ACHN (cell line): ENCODE measurements around the gene SMIM30.
A peak's percentile ranks its signal among the peaks of the same experiment; 100 is the strongest.
"Not testable (repeated sequence)": the region's sequence is repeated elsewhere in the genome, so short reads cannot be mapped to it uniquely, and the experiment has no call there.

Source experiments
- DNase-seq: peaks from one replicate; pipeline ENCODE4 v3.0.0-alpha.2; 2015
- in situ Hi-C: cut with HindIII; loops from 2 replicates; pipeline ENCODE4 v1.10.0; 2017; ENCODE audit warnings: low sequenced_read_pairs, low pct_ligation_motif_present, low pct_unique_long_range_greater_than_20kb

SMIM30 gene, protein sequence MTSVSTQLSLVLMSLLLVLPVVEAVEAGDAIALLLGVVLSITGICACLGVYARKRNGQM

GRCh38 chr7:113118074-113118959 is at the start of gene SMIM30:
TSS of gene SMIM30 (minus strand) at chr7:113118554. CDS start at chr7:113117578, 976 bp downstream.
- in situ Hi-C loops = no loop called here
- peak; percentile 97 for DNase-seq

DNA sequence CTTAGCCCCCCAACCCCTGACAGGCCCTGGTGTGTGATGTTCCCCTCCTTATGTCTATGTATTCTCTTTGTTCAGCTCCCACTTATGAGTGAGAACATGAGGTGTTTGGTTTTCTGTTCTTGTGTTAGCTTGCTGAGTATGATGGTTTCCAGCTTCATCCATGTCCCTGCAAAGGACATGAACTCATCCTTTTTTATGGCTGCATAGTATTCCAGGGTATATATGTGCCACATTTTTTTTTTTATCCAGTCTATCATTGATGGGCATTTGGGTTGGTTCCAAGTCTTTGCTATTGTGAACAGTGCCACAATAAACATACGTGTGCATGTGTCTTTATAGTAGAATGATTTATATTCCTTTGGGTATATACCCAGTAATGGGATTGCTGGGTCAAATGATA is 47.8 kb upstream of the SMIM30 start:
- in situ Hi-C loops, DNase-seq: not testable (repeated sequence)

GRCh38 chr7:113161050-113161449 is 42.7 kb upstream of the SMIM30 start:
- no peak for DNase-seq
- in situ Hi-C loops = no loop called here

DNA sequence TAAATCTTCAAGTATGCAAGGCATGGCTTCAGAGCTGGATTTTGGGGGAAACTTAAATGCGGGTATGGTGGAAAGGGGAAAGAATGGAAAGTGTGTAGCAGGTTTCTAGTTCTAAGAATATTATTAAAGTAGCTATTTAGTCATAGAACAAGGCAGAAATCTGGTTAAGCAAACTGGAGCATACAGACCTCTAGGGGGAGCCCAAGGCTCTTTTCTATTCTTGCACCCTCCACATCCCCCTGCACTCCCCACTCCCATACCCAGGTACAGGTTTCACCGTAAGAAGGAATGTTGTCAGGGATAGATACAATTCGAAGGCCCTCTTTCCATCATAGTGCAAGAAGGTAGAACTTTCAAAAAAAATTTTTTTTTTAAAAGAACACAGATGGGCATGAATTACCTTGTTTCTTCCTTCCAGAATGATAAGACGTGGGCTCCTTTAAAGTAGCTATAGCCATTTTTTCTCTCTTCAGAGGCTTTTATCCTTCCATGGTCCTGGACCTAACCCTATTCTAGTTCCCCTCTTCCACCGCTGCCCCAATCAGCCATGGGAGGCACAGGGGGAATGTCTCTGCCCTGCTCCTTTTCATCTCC is 41.5 kb upstream of the SMIM30 start:
- peak; percentile 66 for DNase-seq
- in situ Hi-C loops = no loop called here

- in situ Hi-C loops = no loop called here
- DNase-seq = no peak
Measured at GRCh38 chr7:113158756-113159155, 40.4 kb upstream of the SMIM30 start.

GRCh38 chr7:113154117-113154516 is 35.8 kb upstream of the SMIM30 start:
- in situ Hi-C loops = no loop called here
- DNase-seq = no peak

- DNase-seq = no peak
- in situ Hi-C loops = no loop called here
Measured at GRCh38 chr7:113144817-113145216, 26.5 kb upstream of the SMIM30 start.

GRCh38 chr7:113143486-113144257 is 25.3 kb upstream of the SMIM30 start:
- DNase-seq = no peak
- in situ Hi-C loops = no loop called here

DNA sequence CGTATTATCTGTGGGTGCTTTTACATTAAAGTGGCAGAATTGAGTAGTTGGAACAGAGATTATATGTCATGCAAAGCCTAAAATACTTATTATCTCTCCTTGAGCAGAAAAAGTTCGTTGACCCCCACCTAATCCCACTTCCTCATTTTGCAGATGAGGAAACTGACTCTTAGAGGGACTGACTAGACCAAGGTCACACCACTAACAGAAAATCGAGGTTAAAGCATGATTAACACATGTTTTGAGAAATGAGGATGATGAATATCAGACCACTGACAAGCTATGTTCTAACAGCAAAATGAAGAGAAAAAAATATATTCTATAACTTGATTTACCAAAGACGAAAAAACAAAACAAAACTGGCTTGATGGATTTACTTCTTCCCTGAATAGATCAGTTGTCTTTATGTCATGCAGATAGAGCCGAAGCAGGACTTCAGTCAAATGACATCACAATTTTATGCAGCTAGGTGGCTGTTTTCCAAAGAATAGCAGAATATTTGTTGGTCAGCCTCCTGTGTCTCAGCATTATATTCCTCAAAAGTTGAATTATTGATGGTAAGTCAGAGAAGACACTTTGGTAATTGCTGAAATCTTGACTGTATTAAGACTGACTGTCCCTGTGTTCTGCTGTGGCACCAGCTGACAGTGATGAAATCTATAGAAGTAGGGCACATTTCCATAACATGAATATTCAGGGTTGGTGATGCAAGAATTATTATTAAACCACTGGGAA is 24.2 kb upstream of the SMIM30 start:
- DNase-seq = no peak
- in situ Hi-C loops = no loop called here

DNA sequence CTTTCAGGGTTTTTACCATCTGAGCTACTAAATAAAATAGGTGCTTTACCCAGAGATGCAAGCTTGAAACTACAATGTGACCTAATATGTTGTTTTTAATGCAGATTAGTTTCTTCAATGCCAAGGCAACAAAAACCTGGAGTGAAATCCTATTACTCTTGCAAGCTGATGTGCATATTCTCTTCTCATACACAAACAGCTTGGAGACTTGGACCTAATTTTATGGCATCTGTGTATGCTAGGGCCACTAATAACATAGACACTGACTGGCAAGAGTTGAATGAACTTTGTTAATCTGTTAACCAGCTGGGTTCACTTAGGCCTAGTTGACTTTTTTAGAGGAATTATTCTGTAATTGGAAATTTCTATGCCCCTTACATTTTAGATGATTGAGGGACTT is 23.4 kb upstream of the SMIM30 start:
- in situ Hi-C loops = no loop called here
- DNase-seq = no peak

GRCh38 chr7:113140956-113141355 is 22.6 kb upstream of the SMIM30 start:
- in situ Hi-C loops = no loop called here
- DNase-seq = no peak

GRCh38 chr7:113137241-113137640 is 18.9 kb upstream of the SMIM30 start:
- DNase-seq = no peak
- in situ Hi-C loops = no loop called here

- in situ Hi-C loops = no loop called here
- no peak for DNase-seq
Measured at GRCh38 chr7:113134025-113134424, 15.7 kb upstream of the SMIM30 start.

DNA sequence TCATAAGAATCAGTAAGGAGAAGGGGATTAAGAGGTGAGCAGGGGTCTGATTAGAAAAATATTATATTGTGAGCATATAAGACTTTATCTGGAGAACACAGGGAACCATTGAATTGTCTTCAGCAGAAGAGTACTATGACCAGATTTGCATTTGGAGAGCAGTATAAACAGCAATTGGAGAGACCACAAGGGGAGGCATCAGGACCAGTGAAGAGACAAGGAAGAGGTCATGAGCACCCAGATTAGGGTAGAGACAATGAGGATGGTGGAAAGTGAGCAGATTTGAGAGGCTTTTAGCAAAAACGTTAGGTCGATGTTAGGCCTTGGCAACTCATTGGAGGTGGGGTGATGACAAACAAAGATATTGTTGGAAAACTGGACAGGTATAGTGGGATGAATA is 13.0 kb upstream of the SMIM30 start:
- in situ Hi-C loops = no loop called here
- DNase-seq = no peak

- no peak for DNase-seq
- in situ Hi-C loops = no loop called here
Measured at GRCh38 chr7:113128031-113128430, 9.7 kb upstream of the SMIM30 start.

DNA sequence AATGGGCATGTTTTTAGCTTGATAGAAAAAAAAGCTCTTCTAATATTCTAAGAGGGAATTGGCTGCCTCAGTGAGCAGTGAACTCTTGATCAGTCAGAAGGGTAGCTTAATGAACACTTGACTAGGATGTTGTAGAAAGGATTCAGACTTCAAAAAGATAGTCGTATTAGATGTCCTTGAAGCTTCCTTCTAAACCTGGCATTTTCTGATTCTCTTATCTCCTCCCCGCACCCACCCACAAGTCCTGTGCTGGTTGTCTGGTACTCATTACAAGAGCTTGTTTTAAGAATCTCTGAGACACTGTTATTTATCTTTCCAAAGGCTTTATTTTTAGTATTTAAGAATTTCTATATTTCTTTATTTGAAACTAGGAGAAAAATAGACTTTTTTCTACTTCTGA is 7.4 kb upstream of the SMIM30 start:
- no peak for DNase-seq

GRCh38 chr7:113122744-113123143 is 4.4 kb upstream of the SMIM30 start:
- in situ Hi-C loops = no loop called here
- DNase-seq = no peak

More for the DNA sequence above, 7.4 kb upstream of the SMIM30 start:
- in situ Hi-C loops = no loop called here

GRCh38 chr7:113120647-113121046 is 2.3 kb upstream of the SMIM30 start:
- in situ Hi-C loops = no loop called here
- no peak for DNase-seq

DNA sequence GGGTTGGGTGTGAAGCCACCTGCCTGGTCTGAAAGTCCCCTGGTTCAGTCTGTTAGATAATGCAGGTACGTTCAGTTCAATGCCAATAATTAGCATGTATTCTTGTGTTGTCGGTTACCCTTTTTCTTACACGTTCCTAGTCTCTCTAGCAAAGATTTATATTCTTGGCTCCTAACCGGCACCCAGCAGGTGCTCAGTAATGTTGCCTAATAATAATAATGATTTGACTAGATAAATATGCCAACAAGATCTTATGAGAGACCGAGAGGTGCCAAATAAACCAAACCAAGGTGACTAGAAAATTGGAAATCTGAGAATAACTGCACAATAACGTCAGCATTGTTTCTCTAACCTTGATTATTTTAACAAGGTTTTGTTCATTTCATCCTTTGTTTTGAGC is 1.1 kb upstream of the SMIM30 start:
- in situ Hi-C loops = no loop called here
- DNase-seq = no peak
